Stimulated activated CD4-positive, alpha-beta T cell treated with anti-CD3 and anti-CD28 coated beads, TNF-alpha, amount 100 ng/mL, for 4 hours (primary cell): Measurements from ENCODE around the gene IFNW1.

Experiments used
- DNase-seq, 3 experiments: peaks; one replicate each; pipeline ENCODE4 v3.0.0-alpha.2; 2020; ENCODE audit warnings: low read depth in 3 of 3

Gene IFNW1

DNA sequence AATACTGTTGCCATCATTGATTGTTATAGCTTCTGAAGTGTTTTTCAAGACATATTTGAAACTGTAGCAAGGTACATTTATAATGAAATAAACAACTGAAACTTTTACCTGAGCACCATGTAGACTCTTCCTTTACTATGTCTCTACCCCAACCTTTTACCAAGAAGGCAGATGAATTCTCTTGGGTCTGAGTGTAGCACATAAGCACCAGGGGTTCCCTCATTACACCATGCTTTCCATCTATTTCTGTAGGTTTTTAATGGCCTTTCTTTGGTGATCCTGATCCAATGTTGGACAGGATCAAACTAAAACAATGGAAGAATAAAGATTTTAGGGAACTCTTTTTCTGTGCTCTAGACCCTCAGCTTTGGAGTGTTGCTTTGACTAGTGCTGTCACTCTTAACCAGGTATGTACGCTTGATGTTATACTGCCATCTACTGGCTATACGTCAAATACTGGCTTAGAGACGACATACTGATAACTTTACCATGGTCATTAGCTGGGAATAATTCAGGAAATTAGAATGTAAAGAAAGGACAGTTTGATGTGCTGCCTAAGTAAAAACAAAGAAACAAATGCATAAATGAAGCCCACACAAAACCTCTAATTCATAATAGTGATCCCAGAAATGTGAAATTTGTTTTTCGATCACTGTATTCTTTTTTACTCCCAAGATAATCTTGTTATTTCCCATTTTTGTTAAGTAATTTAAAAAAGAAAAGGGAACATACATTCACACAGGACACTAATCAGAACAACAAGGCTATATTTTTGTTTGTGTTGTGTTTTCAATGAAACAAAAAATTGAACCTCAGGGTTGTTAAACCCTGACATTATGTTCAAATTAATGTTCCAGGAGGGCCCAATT is 30.7 kb downstream of the IFNW1 start:
- peak in 1 of 3 experiments; percentile 10 for DNase-seq

GRCh38 chr9:21104787-21105186 is 36.8 kb downstream of the IFNW1 start:
- no peak for DNase-seq

GRCh38 chr9:21102305-21102704 is 39.3 kb downstream of the IFNW1 start:
- no peak for DNase-seq

DNA sequence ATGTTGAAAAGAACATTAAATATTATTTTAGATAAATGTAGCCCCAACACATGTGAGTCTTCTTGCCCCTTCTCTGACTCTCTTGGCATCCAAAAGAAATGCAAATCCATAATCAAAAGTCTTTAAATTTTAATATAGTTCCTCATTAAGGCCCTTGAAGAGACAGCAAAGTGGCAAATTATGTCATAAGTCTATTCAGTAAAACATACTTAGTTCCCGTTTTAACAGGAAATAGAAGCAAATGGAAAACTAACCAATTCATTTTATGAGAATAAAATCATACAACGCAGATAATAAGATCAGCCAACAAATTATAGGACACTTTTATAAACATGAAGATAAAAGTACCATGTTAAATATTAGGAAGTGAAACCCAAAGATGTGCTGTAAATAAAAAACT is 43.8 kb downstream of the IFNW1 start:
- DNase-seq, result no peak

DNA sequence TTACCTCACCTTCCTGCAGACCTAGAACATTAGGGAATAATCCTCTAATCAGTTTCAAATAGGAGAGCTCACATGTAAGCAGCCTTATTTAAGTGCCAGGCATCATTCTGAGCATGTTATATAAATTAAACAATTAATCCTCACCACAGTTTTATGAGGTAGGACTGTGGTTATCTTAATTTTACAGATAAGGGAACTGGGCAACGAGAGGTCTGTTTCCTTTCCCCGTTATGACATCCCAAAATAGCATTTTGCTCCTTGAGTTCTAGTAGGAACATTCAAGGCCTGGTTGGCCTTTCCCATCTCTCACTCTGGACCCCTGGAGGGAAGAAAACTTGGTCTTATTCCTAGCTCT is 44.8 kb downstream of the IFNW1 start:
- no peak for DNase-seq

DNA sequence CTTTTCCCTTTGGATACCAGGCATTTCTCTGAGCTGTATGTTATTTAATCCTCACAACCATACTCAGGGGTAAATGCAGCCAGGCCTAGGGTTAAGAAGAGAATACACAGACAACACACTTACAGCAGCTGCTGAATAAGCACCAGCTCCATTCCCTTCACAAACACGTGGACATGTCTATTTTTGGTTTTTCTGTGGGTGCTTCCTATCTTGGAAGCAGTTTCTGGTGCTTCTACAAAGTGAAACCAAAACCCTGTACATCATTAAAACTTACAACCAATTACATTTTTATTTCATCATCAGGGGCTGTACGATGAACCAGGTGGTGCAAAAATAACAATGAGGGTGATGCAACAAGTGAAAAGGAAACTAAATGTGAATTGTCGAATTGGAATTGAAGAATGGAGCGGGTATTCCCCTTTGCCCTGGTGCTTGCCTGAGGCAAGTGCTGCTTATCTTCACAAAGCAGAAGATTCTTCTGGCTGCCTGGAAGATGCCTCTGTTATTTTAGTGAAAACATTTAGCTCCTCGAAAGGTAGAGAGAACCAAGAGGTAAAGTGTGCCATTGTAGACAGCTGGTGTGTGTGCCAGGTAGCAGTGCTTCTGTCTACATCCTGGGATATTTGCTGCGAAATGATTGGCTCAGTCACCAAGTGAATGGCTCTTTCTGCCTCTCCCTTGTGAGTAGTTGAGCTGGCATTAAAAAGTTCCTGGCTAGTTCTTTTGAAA is 45.3 kb downstream of the IFNW1 start:
- peak in 2 of 3 experiments; percentile 3 to 5 for DNase-seq

- no peak for DNase-seq
These were observed 46.1 kb downstream of the IFNW1 start for GRCh38 chr9:21095561-21095960.
